Fibroblast of lung (primary cell): ENCODE results near the gene LY9. TPM values are rescaled to one million over a fixed set of nuclear protein-coding genes. Genes with fewer than 3 reads are reported as not detected.

Source experiments
- DNase-seq, 2 donors: peaks; one replicate each; pipeline versions ENCODE4 v3.0.0 to v3.0.0-alpha.2; 2010; ENCODE audit warnings: low read depth in 2 of 2
- H2AFZ ChIP-seq: 2 replicates; pipeline ENCODE4 v1.5.1; 2012; ENCODE audit warnings: low read length, control low read depth, inconsistent platforms
- H3K27ac ChIP-seq: 2 replicates; pipeline ENCODE4 v1.5.1; 2011; ENCODE audit warnings: low read length, control low read depth; ENCODE audit not compliant: insufficient read depth
- H3K27me3 ChIP-seq: 2 replicates; pipeline ENCODE4 v1.5.1; 2011; ENCODE audit warnings: mild to moderate bottlenecking, low read length; ENCODE audit not compliant: control insufficient read depth, insufficient read depth
- H3K36me3 ChIP-seq: 2 replicates; pipeline ENCODE4 v1.5.1; 2011; ENCODE audit warnings: low read length; ENCODE audit not compliant: control insufficient read depth, insufficient read depth
- H3K4me1 ChIP-seq: 2 replicates; pipeline ENCODE4 v1.5.1; 2011; ENCODE audit warnings: low read length; ENCODE audit not compliant: control insufficient read depth, insufficient read depth; ENCODE audit errors: extremely low read depth
- H3K4me2 ChIP-seq: 2 replicates; pipeline ENCODE4 v1.5.1; 2011; ENCODE audit warnings: low read length, control low read depth; ENCODE audit not compliant: insufficient read depth; ENCODE audit errors: extremely low read depth
- H3K4me3 ChIP-seq, 4 experiments: fragments of 200-600 bp in 1 of 4; sonication (generic) in 1 of 4; replicated peaks in 1 of 4; 2 replicates each; pipeline ENCODE4 v1.5.1; 2011 to 2016; ENCODE audit warnings: low read length in 4 of 4, low read depth in 3 of 4, mild to moderate bottlenecking in 3 of 4, control low read depth in 2 of 4, inconsistent platforms in 1 of 4, mixed read lengths in 1 of 4; ENCODE audit not compliant: insufficient read depth in 1 of 4; ENCODE audit errors: control extremely low read depth in 1 of 4
- H3K79me2 ChIP-seq: 2 replicates; pipeline ENCODE4 v1.5.1; 2012; ENCODE audit warnings: mild to moderate bottlenecking, low read length, inconsistent platforms; ENCODE audit not compliant: control insufficient read depth, insufficient read depth
- H3K9ac ChIP-seq: 2 replicates; pipeline ENCODE4 v1.5.1; 2011; ENCODE audit warnings: mild to moderate bottlenecking, low read length, control low read depth; ENCODE audit not compliant: insufficient read depth
- H3K9me3 ChIP-seq: 2 replicates; pipeline ENCODE4 v1.5.1; 2012; ENCODE audit warnings: low read depth, low read length; ENCODE audit not compliant: control insufficient read depth, insufficient read depth
- H4K20me1 ChIP-seq: 2 replicates; pipeline ENCODE4 v1.5.1; 2011; ENCODE audit warnings: low read length; ENCODE audit not compliant: control insufficient read depth, insufficient read depth; ENCODE audit errors: extremely low read depth
- EZH2 ChIP-seq: IDR thresholded peaks from 2 replicates; pipeline ENCODE4 v1.5.1; 2012; ENCODE audit warnings: low read length, control low read depth, mild to moderate bottlenecking; ENCODE audit errors: missing control alignments
- polyA plus RNA-seq, 2 donors: library from polyadenylated mRNA; depleted of rRNA in 1 of 2; stranded (reverse) in 1 of 2; unstranded in 1 of 2; fragments of >200 nt; gene quantifications; 2 replicates each; pipeline ENCODE4 v1.2.1, GENCODE V29; 2011 to 2012; ENCODE audit warnings: missing spikeins in 1 of 2
- total RNA-seq: library from RNA; depleted of rRNA; stranded (reverse); fragments of >200 nt; gene quantifications from 2 replicates; pipeline ENCODE4 v1.2.1, GENCODE V29; 2014
- TF ChIP-seq, protein P1 (sequence below), 2 donors: IDR thresholded peaks in 1 of 2; conservative IDR thresholded peaks in 1 of 2; 1 replicate in 1 of 2; 2 replicates in 1 of 2; pipeline ENCODE4 v1.5.1; 2011 to 2012; ENCODE audit warnings: low read length in 2 of 2, control low read depth in 1 of 2, inconsistent platforms in 1 of 2, low read depth in 1 of 2, mild to moderate bottlenecking in 1 of 2

LY9 gene
- total and polyA plus RNA-seq, 2 donors (not counting 1 experiment from before 2014, with no cell fraction given) = not detected

DNA sequence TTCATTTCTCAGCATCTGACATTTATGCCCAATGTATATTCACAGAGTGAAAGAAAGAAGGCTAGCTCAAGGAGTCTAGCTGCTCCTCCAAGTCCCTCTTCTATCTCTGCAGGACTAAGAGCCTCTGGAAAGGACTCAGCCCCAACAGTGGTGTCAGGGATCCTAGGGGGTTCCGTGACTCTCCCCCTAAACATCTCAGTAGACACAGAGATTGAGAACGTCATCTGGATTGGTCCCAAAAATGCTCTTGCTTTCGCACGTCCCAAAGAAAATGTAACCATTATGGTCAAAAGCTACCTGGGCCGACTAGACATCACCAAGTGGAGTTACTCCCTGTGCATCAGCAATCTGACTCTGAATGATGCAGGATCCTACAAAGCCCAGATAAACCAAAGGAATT is 3.7 kb downstream of the LY9 start:
- Histone ChIP-seq H3K36me3 (no peaks in the 10 kb centered on the region), H3K27me3 (no peaks in the 10 kb centered on the region), H3K9me3 (no peaks in the 10 kb centered on the region), H2AFZ (no peak overlapping the region), H3K4me3 (no peak overlapping the region), H3K9ac (no peak overlapping the region), H4K20me1 (no peaks in the 10 kb centered on the region), H3K4me1 (no peaks in the 10 kb centered on the region), H3K79me2 (no peaks in the 10 kb centered on the region), H3K4me2 (no peak overlapping the region), H3K27ac (no peak overlapping the region)
- no peak for DNase-seq
- TF ChIP-seq, protein P1, sequence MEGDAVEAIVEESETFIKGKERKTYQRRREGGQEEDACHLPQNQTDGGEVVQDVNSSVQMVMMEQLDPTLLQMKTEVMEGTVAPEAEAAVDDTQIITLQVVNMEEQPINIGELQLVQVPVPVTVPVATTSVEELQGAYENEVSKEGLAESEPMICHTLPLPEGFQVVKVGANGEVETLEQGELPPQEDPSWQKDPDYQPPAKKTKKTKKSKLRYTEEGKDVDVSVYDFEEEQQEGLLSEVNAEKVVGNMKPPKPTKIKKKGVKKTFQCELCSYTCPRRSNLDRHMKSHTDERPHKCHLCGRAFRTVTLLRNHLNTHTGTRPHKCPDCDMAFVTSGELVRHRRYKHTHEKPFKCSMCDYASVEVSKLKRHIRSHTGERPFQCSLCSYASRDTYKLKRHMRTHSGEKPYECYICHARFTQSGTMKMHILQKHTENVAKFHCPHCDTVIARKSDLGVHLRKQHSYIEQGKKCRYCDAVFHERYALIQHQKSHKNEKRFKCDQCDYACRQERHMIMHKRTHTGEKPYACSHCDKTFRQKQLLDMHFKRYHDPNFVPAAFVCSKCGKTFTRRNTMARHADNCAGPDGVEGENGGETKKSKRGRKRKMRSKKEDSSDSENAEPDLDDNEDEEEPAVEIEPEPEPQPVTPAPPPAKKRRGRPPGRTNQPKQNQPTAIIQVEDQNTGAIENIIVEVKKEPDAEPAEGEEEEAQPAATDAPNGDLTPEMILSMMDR (conservative IDR thresholded peaks at IDR 0.05 in 1 of 2, IDR thresholded peaks at IDR 0.05 in 1 of 2; ENCODE audit: low read depth in 1 of 2, low read length in 2 of 2) = no peak
- TF ChIP-seq EZH2 = no peak

DNA sequence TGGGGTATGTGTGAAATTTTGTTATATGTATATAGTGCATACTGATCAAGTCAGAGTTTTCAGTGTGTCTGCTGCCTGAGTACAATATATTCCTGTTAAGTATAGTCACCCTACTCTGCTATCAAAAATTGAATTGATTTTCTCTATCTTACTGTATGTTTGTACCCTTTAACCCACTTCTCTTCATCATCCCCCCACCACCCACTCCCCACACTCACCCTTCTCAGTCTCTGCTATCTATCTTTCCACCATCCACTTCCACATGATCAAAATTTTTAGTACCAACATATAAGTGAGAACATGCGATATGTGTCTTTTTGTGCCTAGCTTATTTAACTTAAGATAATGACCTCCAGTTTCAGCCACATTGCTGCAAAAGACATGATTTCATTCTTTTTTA is 4.2 kb downstream of the LY9 start:
- Histone ChIP-seq H4K20me1 (no peaks in the 10 kb centered on the region), H3K4me2 (no peak overlapping the region), H3K9me3 (no peaks in the 10 kb centered on the region), H3K27me3 (no peaks in the 10 kb centered on the region), H3K27ac (no peak overlapping the region), H3K36me3 (no peaks in the 10 kb centered on the region), H3K4me3 (no peak overlapping the region), H3K9ac (no peak overlapping the region), H2AFZ (no peak overlapping the region), H3K4me1 (no peaks in the 10 kb centered on the region), H3K79me2 (no peaks in the 10 kb centered on the region)
- TF ChIP-seq EZH2 = no peak
- TF ChIP-seq, protein P1 (conservative IDR thresholded peaks at IDR 0.05 in 1 of 2, IDR thresholded peaks at IDR 0.05 in 1 of 2; ENCODE audit: low read depth in 1 of 2, low read length in 2 of 2) = no peak
- DNase-seq = no peak

DNA sequence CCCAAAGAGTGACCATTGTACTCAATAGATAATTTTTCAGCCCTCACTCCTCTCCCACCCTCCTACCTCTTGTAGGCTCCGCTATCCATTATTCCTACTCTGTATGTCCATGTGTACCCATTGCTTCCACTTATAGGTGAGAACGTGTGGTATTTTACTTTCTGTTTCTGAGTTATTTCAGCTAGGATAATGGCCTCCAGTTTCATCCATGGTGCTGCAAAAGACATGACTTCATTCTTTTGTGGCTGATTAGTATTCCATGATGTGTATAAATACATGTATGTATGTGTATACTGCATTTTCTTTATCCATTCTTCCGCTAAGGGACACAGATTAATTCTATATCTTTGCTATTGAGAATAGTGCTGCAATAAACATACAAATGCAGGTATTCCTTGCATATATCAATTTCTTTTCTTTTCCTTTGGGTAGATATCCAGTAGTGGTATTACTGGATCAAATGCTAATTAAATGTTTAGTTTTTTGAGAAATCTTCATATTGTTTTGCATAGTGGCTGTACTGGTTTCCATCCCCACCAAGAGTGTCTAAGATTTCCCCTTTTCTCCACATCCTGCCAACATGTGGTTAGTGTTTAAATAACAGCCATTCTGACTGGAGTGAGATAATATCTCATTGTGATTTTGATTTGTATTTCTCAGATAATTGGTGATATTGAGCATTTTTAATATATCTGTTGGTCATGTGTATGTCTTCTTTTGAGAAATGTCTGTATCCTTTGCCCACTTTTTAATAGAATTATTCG is 4.9 kb downstream of the LY9 start:
- Histone ChIP-seq H3K27me3 (no peaks in the 10 kb centered on the region), H3K79me2 (no peaks in the 10 kb centered on the region), H3K4me2 (no peak overlapping the region), H3K9ac (no peak overlapping the region), H2AFZ (no peak overlapping the region), H3K9me3 (no peaks in the 10 kb centered on the region), H3K4me1 (no peaks in the 10 kb centered on the region), H3K4me3 (no peak overlapping the region), H3K27ac (no peak overlapping the region), H3K36me3 (no peaks in the 10 kb centered on the region), H4K20me1 (no peaks in the 10 kb centered on the region)
- no peak for TF ChIP-seq EZH2
- TF ChIP-seq, protein P1 (conservative IDR thresholded peaks at IDR 0.05 in 1 of 2, IDR thresholded peaks at IDR 0.05 in 1 of 2; ENCODE audit: low read depth in 1 of 2, low read length in 2 of 2) = no peak
- no peak for DNase-seq
